KOPT-K1 (cell line): ENCODE data around the gene NXPE3.
A peak's percentile ranks its signal among the peaks of the same experiment; 100 is the strongest.

Experiments used
- H3K27ac ChIP-seq: fragments of 200-600 bp; sonication (generic); 2 replicates; pipeline ENCODE4 v1.5.1; 2016; ENCODE audit warnings: antibody characterized with exemption, mild to moderate bottlenecking, low read depth, low read length; ENCODE audit not compliant: poor library complexity, severe bottlenecking
- H3K36me3 ChIP-seq: fragments of 200-600 bp; sonication (generic); 2 replicates; pipeline ENCODE4 v1.5.1; 2017; ENCODE audit warnings: antibody characterized with exemption, mild to moderate bottlenecking, low read length, moderate library complexity; ENCODE audit not compliant: insufficient read depth
- H3K9me3 ChIP-seq: fragments of 200-600 bp; sonication (generic); 2 replicates; pipeline ENCODE4 v1.5.1; 2017; ENCODE audit warnings: antibody characterized with exemption, low read length, mild to moderate bottlenecking; ENCODE audit not compliant: insufficient read depth, poor library complexity, severe bottlenecking

Gene NXPE3

DNA sequence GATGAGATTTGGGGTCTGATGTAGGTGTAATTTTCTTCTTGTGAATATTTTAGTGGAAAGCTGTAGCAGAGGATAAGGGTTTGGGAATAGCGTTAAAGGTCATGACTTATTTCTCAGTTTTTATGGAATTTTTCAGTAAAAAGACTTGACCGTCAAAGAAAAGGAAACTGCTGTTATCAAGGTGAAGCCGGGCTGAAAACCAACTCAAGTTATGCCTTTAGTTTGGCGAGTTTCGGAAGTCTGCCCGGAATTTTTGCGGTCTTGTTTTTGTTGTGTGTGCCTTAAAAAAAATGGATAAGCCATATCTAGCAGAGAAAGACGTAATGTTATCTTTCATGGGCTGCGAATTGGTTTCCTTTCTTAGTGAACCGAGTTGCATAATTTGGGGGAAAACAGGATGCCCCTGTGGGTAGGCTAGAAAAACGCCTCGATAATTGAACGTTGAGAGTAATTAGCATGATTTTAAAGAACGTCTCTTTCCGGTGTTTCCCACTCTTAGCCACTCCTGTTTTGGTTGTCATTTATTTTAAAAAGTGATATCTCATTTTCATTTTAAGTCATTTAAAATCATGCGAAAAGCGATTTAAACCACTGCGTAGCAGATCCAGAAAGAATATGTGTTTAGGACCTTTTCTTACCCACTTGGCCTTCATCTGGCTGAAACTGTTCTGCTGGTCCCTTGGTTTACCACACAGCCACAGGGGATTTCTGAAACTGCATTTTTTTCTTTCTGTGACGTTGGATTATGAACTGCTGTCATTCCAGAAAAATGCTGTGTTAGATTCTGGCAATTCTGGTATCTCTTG is 71.4 kb downstream of the NXPE3 start:
- Histone ChIP-seq H3K9me3 (no peaks in the 10 kb centered on the region), H3K27ac (peak overlapping the region; percentile 11), H3K36me3 (peaks cover 5% of the 10 kb centered on the region; the same call in 1 of the 2 replicates)

DNA sequence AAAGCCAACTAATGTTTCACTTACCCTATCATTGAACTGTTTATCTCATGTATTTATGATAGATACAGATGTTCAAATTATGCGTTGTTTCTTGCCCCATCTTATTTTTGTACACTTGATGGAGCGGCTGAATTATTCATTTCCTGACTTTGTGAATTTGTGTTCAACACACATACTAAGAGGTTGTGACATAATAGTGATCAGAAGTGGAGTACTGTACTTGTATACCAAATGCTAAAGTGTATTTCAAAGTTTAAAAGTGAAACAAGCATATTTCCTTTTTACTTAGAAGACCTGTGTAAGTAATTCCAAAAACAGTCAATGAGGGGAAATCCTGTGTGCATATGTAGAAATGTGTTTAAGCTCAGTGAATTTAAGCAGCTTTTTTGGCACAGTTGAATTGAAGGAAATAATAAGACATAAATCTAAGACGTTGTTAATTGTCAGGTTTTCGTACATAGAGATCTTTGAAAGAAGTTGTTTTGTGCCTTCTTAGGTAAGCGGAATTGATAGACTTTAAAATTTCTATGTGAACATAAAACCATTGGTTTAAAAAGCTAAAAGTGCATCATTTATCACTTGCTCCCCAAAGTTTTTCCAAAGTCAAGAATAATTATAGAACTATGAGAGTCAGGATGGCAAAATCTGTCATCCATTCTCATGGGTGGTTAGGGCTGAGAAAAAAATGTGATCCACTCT is 72.2 kb downstream of the NXPE3 start:
- no peak overlapping the region for H3K27ac ChIP-seq

DNA sequence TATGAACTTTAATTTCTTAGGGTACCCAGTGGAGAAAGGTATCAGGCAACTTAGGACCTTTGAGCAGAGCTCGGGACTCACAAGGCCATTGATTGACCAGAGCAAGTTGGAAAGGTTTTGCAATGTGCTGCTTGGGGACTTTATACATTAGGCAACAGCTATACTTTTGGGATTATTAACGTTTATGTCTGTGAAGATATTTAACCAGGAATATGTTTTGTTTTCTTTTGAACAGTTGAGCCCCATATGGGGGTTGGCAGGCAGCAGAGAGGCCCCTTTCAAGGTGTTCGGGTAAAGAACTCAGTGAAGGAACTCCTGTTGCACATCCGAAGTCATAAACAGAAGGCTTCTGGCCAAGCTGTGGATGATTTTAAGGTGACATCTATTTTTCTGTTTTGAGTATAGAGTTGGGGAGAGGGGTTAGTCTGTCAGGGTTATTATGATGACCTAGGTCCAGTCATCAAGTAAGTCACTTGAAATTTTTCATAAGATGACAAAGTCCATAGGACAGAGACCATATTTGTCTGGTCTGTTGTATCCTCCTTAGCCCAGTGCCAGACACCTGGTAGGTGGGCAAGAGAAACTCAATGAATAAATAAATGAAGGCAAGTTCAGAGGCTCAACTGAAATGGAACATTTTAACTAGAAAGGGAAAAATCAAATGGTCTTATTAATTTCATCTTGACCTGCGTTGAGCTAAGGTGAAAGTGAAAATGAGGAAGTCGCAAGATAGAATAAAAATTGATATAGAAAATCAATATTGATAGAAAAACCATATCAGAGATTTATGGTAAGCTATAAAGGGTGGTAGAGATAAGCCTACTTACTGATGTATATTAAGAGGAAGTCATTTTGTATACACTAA is 73.1 kb downstream of the NXPE3 start:
- Histone ChIP-seq H3K9me3 (no peaks in the 10 kb centered on the region), H3K27ac (no peak overlapping the region), H3K36me3 (peaks cover 10% of the 10 kb centered on the region; the same call in 1 of the 2 replicates)

More for the DNA sequence above, 72.2 kb downstream of the NXPE3 start:
- H3K36me3 ChIP-seq: peaks cover 5% of the 10 kb centered on the region; the same call in 1 of the 2 replicates
- H3K9me3 ChIP-seq: no peaks in the 10 kb centered on the region

DNA sequence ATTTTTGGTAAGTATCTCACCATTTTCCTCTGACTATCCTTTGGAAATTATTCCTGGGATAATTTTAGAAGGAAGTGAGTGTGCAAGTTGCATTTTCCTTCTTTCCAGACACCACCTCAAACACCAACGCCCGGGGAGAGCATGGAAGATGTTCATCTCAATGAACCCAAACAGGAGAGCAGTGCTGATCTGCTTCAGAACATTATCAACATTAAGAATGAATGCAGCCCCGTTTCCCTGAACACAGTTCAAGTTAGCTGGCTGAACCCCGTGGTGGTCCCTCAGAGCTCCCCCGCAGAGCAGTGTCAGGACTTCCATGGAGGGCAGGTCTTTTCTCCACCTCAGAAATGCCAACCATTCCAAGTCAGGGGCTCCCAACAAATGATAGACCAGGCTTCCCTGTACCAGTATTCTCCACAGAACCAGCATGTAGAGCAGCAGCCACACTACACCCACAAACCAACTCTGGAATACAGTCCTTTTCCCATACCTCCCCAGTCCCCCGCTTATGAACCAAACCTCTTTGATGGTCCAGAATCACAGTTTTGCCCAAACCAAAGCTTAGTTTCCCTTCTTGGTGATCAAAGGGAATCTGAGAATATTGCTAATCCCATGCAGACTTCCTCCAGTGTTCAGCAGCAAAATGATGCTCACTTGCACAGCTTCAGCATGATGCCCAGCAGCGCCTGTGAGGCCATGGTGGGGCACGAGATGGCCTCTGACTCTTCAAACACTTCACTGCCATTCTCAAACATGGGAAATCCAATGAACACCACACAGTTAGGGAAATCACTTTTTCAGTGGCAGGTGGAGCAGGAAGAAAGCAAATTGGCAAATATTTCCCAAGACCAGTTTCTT is 74.2 kb downstream of the NXPE3 start:
- Histone ChIP-seq H3K36me3 (peaks cover 13% of the 10 kb centered on the region; the same call in 1 of the 2 replicates), H3K27ac (no peak overlapping the region)

DNA sequence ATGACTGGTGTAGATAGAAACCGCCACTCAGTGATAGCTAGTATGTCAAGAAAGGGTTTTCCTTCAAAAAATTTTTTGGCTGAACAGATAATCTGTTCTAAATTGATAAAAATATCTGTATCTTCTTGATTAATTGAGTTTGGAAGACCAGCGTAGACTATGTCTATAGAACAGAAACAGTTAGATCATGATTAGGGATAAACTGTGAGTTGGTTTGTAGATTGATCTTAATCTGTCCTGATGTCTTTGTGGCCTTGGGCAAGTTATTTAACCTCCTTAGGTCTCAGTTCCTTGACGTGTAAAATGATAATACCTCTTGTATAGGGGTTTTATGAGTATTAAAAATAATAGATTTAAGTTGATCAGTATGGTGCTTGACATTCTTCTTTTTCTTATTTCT is 75.0 kb downstream of the NXPE3 start:
- Histone ChIP-seq H3K36me3 (peaks cover 13% of the 10 kb centered on the region; the same call in 1 of the 2 replicates), H3K9me3 (no peaks in the 10 kb centered on the region), H3K27ac (no peak overlapping the region)

More for the DNA sequence above, 74.2 kb downstream of the NXPE3 start:
- no peaks in the 10 kb centered on the region for H3K9me3 ChIP-seq

DNA sequence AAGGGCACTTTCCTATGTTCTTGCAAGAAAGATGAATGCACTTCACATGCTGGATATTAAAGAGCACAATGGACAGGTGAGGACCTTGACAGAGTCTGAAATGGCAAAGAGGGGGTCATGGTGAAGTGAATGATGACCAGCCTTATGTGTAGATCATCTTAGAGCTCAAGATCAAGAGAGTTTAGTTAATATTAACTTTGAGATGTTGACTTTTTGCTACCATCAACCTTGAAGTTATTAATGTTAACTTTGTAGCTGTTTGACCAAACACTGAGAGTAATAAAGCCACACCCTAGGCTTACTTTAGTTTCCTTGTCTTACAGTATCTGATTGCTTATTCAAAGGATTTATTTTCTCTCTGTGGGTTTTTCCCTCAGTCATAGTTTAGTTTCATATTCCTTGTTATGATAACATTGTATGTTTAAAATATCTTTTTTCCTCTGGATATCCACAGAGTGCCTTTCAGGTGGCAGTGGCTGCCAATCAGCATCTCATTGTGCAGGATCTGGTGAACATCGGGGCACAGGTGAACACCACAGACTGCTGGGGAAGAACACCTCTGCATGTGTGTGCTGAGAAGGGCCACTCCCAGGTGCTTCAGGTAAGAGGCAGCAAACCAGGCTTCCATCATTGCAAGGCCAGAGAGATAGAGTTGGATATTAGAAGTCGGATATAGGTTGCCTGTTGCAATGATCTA is 75.7 kb downstream of the NXPE3 start:
- Histone ChIP-seq H3K27ac (no peak overlapping the region), H3K9me3 (no peaks in the 10 kb centered on the region), H3K36me3 (peaks cover 13% of the 10 kb centered on the region; the same call in 1 of the 2 replicates)

DNA sequence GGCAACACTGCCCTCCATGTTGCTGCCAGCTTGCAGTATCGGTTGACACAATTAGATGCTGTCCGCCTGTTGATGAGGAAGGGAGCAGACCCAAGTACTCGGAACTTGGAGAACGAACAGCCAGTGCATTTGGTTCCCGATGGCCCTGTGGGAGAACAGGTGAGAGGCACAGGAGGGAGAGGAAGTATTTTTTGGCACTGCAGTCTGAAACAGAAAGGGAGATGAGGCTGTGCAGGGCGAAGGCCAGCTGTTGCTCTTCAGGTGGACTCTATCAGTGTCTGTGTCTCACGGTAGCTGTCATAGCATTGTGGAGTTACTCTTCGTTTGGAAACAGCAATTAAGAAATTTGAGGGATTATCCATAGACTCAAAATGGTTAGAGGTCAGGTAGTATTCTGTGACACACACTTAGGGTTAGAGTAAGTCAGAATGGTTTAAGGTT is 78.3 kb downstream of the NXPE3 start:
- Histone ChIP-seq H3K9me3 (no peaks in the 10 kb centered on the region), H3K36me3 (peaks cover 13% of the 10 kb centered on the region; the same call in 1 of the 2 replicates), H3K27ac (no peak overlapping the region)

DNA sequence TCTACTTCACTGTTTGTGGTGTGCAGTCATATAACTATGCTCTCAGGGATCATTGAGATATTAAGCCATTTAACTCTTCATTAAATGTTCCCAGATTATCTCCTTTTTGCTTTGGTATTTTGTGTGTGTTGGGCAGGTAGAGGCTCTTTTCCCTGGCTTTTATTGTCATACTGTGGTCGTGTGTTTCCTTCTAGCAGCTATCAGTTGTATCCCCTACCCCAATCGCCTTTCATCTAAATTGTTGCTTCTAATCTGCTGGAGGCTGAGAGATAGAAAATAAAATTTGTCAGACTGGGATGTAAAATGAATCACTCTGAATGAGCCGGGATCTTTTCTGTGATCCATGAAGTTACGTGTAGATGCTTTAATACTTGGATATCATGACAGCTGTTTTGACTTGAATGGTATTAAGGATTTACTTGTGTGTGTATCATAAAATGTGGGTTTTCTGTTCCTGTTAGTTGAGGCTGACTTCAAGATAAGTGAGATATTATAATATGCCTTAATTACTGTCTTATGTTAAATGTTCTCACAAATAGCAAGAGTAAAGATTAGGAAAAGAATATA is 79.5 kb downstream of the NXPE3 start:
- no peak overlapping the region for H3K27ac ChIP-seq
- H3K36me3 ChIP-seq: peaks cover 8% of the 10 kb centered on the region; the same call in 1 of the 2 replicates
- no peaks in the 10 kb centered on the region for H3K9me3 ChIP-seq

DNA sequence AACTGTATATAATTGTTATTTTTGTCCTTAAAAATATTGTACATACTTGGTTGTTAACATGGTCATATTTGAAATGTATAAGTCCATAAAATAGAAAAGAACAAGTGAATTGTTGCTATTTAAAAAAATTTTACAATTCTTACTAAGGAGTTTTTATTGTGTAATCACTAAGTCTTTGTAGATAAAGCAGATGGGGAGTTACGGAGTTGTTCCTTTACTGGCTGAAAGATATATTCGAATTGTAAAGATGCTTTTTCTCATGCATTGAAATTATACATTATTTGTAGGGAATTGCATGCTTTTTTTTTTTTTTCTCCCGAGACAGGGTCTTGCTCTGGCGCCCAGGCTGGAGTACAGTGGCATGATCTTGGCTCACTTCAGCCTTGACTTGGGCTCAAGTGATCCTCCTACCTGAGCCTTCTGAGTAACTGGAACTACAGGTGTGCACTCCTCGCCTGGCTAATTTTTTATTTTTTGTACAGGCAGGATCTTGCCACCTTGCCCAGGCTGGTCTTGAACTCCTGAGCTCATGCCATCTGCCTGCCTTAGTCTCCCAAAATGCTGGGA is 81.0 kb downstream of the NXPE3 start:
- Histone ChIP-seq H3K27ac (no peak overlapping the region), H3K36me3 (peaks cover 8% of the 10 kb centered on the region; the same call in 1 of the 2 replicates), H3K9me3 (no peaks in the 10 kb centered on the region)

DNA sequence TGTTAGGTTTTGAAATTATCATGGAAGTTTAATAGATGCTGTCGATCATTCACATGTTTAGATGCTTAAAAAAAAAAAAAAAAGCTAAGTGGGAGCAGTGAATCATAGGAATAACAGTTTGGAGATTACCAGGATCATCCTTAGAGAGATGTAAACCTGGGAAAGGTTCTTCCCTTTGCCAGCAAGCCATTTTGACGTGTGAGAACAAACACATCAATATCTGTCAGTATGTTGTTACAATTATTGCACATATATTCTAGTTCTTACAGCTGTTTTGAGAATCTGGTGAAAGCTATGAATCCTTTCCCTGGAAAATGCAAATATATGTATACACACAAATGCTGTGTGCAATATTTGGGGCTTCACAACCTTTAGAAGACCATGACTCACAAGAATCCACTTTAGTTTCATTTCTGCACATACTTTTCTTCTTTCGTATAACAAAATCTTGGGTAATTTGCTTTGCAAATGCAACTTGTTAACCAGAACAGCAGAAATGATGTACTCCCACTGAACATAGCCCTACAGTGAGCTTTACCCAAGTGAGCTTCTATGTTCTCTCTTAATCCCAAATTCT is 82.3 kb downstream of the NXPE3 start:
- Histone ChIP-seq H3K9me3 (no peaks in the 10 kb centered on the region), H3K36me3 (peaks cover 8% of the 10 kb centered on the region; the same call in 1 of the 2 replicates), H3K27ac (no peak overlapping the region)

DNA sequence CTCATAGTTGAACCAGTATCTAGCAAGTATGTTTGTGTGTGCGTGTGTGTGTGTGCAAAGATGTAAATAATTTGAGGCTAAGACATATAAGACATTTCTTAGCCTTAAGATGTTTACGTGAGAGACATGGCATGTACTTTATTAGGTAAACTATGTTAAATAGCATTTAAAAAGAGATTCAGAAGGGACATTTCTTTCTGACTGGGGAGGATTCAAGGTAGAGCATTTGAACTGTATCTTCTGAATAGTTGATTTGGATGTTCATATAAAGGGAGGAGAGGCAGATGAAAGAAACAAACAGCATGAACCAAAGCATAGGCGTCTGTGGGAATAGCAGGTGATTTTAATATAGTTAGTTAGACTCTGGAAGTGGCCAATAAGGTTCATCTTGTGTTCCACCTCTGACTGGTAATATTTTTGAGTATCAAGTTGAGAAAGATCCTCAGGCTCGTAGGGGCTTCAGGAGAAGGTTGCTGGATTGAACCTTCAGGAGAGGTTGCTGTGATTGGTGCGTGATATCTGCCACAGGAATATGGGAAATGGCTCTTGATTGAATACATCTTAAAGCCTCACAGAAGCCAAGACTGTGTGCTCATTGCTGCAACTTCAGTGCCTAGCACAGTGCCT is 82.9 kb downstream of the NXPE3 start:
- Histone ChIP-seq H3K36me3 (peaks cover 5% of the 10 kb centered on the region; the same call in 1 of the 2 replicates), H3K9me3 (no peaks in the 10 kb centered on the region), H3K27ac (no peak overlapping the region)

DNA sequence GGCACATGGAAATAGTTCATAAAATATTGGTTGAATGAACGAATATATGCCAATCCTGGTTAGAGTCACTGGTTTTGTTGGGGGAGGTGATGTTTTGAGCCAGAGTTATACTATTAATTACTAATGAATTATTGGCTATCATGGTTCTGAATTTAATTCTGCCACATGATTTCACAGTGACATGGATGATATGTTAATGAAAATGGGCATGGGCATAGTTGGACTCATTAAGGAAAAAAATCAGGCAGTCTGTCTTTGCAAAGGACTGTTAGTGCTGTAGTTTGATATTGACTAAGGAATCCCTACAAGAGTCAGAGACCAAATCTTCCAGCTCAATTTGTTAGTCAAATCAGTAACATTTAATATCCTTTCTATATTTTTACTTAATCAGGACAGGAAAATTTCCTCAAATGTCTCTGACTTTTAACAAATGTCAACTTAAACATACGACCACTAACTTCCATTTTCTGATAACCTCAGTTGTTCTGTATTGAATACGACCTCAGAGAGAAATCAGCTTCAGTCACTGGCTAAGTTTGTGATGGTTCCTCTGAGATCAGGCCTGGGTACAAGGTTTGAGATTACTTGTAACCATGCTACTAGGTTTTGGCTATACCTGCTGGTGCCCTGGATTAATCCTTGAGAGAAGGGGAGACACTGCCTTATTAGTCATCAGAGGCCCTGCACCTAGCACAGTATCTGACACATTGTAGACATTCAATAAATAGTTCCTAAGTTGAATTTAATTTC is 83.6 kb downstream of the NXPE3 start:
- H3K9me3 ChIP-seq: no peaks in the 10 kb centered on the region
- H3K36me3 ChIP-seq: no peaks in the 10 kb centered on the region; the same call in 1 of the 2 replicates
- no peak overlapping the region for H3K27ac ChIP-seq
